ENCODE data around the gene SLC10A7. TPM values are rescaled to one million over a fixed set of nuclear protein-coding genes. Genes with fewer than 3 reads are reported as not detected.

The SLC10A7 gene
- total RNA-seq, 2 experiments from 2014 or later = 12.2 to 12.6 TPM

GRCh38 chr4:146260521-146260920 is 261.2 kb downstream of the SLC10A7 start:
- Mint-ChIP-seq H3K9me3 (no peaks in the 10 kb centered on the region), H3K27me3 (ENCODE audit: low read depth) (no peaks in the 10 kb centered on the region), H3K36me3 (ENCODE audit: low read depth) (peaks cover 5% of the 10 kb centered on the region), H3K4me3 (no peak overlapping the region), H3K4me1 (ENCODE audit: low read depth) (no peaks in the 10 kb centered on the region), H3K27ac (no peak overlapping the region)
- no peak for DNase-seq
- CTCF ChIA-PET = interaction anchor here (0.7 kb wide), 1 partner anchor 17 kb away, joined by 3 read pairs; no protein-coding TSS in a partner anchor
- intact Hi-C loops (cut with micrococcal nuclease) = no loop called here

GRCh38 chr4:146257511-146257910 is 264.2 kb downstream of the SLC10A7 start:
- no peak overlapping the region for H3K27ac Mint-ChIP-seq
- no peak overlapping the region for H3K4me3 Mint-ChIP-seq
- CTCF ChIA-PET = no interaction called here
- peaks cover 5% of the 10 kb centered on the region for H3K36me3 Mint-ChIP-seq (ENCODE audit: low read depth)
- intact Hi-C loops (cut with micrococcal nuclease) = no loop called here
- H3K27me3 Mint-ChIP-seq (ENCODE audit: low read depth) = no peaks in the 10 kb centered on the region
- DNase-seq = no peak
- no peaks in the 10 kb centered on the region for H3K9me3 Mint-ChIP-seq
- no peaks in the 10 kb centered on the region for H3K4me1 Mint-ChIP-seq (ENCODE audit: low read depth)

GRCh38 chr4:146256328-146256727 is 265.4 kb downstream of the SLC10A7 start:
- Mint-ChIP-seq H3K27me3 (ENCODE audit: low read depth) (no peaks in the 10 kb centered on the region), H3K36me3 (ENCODE audit: low read depth) (peaks cover 8% of the 10 kb centered on the region), H3K9me3 (no peaks in the 10 kb centered on the region), H3K4me1 (ENCODE audit: low read depth) (no peaks in the 10 kb centered on the region), H3K4me3 (no peak overlapping the region), H3K27ac (no peak overlapping the region)
- intact Hi-C loops (cut with micrococcal nuclease) = no loop called here
- CTCF ChIA-PET = no interaction called here
- DNase-seq = no peak

GRCh38 chr4:146255874-146256273 is 265.9 kb downstream of the SLC10A7 start:
- Mint-ChIP-seq H3K36me3 (ENCODE audit: low read depth) (peaks cover 8% of the 10 kb centered on the region), H3K9me3 (no peaks in the 10 kb centered on the region), H3K27ac (no peak overlapping the region), H3K4me3 (no peak overlapping the region), H3K27me3 (ENCODE audit: low read depth) (no peaks in the 10 kb centered on the region), H3K4me1 (ENCODE audit: low read depth) (no peaks in the 10 kb centered on the region)
- no peak for DNase-seq
- intact Hi-C loops (cut with micrococcal nuclease) = no loop called here
- CTCF ChIA-PET = no interaction called here

GRCh38 chr4:146255463-146255862 is 266.3 kb downstream of the SLC10A7 start:
- H3K27me3 Mint-ChIP-seq (ENCODE audit: low read depth) = no peaks in the 10 kb centered on the region
- peaks cover 8% of the 10 kb centered on the region for H3K36me3 Mint-ChIP-seq (ENCODE audit: low read depth)
- CTCF ChIA-PET = no interaction called here

GRCh38 chr4:146252969-146253611 is 268.6 kb downstream of the SLC10A7 start:
- Mint-ChIP-seq H3K27ac (no peak overlapping the region), H3K4me1 (ENCODE audit: low read depth) (no peaks in the 10 kb centered on the region), H3K4me3 (no peak overlapping the region), H3K9me3 (no peaks in the 10 kb centered on the region), H3K36me3 (ENCODE audit: low read depth) (peaks cover 3% of the 10 kb centered on the region), H3K27me3 (ENCODE audit: low read depth) (no peaks in the 10 kb centered on the region)
- intact Hi-C loops (cut with micrococcal nuclease) = no loop called here
- CTCF ChIA-PET = no interaction called here
- DNase-seq = no peak

More at GRCh38 chr4:146255463-146255862, 266.3 kb downstream of the SLC10A7 start:
- Mint-ChIP-seq H3K4me3 (no peak overlapping the region), H3K27ac (no peak overlapping the region), H3K9me3 (no peaks in the 10 kb centered on the region), H3K4me1 (ENCODE audit: low read depth) (no peaks in the 10 kb centered on the region)
- intact Hi-C loops (cut with micrococcal nuclease) = no loop called here
- no peak for DNase-seq

GRCh38 chr4:146247356-146247755 is 274.4 kb downstream of the SLC10A7 start:
- DNase-seq = no peak
- CTCF ChIA-PET = interaction anchor here (0.6 kb wide), 1 partner anchor 852 kb away, joined by 3 read pairs; no protein-coding TSS in a partner anchor
- H3K4me1 Mint-ChIP-seq (ENCODE audit: low read depth) = peaks cover 31% of the 10 kb centered on the region
- no peak overlapping the region for H3K27ac Mint-ChIP-seq
- no peaks in the 10 kb centered on the region for H3K27me3 Mint-ChIP-seq (ENCODE audit: low read depth)
- no peaks in the 10 kb centered on the region for H3K9me3 Mint-ChIP-seq
- H3K4me3 Mint-ChIP-seq = no peak overlapping the region
- intact Hi-C loops (cut with micrococcal nuclease) = no loop called here
- peaks cover 1% of the 10 kb centered on the region for H3K36me3 Mint-ChIP-seq (ENCODE audit: low read depth)

GRCh38 chr4:146246381-146246780 is 275.4 kb downstream of the SLC10A7 start:
- Mint-ChIP-seq H3K27ac (no peak overlapping the region), H3K4me3 (no peak overlapping the region), H3K36me3 (ENCODE audit: low read depth) (no peaks in the 10 kb centered on the region), H3K9me3 (no peaks in the 10 kb centered on the region), H3K4me1 (ENCODE audit: low read depth) (peaks cover 35% of the 10 kb centered on the region), H3K27me3 (ENCODE audit: low read depth) (peaks cover 3% of the 10 kb centered on the region)
- no peak for DNase-seq
- CTCF ChIA-PET = no interaction called here
- intact Hi-C loops (cut with micrococcal nuclease) = no loop called here

GRCh38 chr4:146245850-146246249 is 275.9 kb downstream of the SLC10A7 start:
- Mint-ChIP-seq H3K27ac (no peak overlapping the region), H3K36me3 (ENCODE audit: low read depth) (no peaks in the 10 kb centered on the region), H3K27me3 (ENCODE audit: low read depth) (peaks cover 3% of the 10 kb centered on the region), H3K9me3 (no peaks in the 10 kb centered on the region), H3K4me1 (ENCODE audit: low read depth) (peaks cover 35% of the 10 kb centered on the region), H3K4me3 (no peak overlapping the region)
- CTCF ChIA-PET = no interaction called here
- DNase-seq = no peak
- intact Hi-C loops (cut with micrococcal nuclease) = no loop called here

- Mint-ChIP-seq H3K9me3 (no peaks in the 10 kb centered on the region), H3K4me1 (ENCODE audit: low read depth) (peaks cover 35% of the 10 kb centered on the region), H3K27ac (no peak overlapping the region), H3K4me3 (no peak overlapping the region), H3K36me3 (ENCODE audit: low read depth) (no peaks in the 10 kb centered on the region), H3K27me3 (ENCODE audit: low read depth) (peaks cover 3% of the 10 kb centered on the region)
- no peak for DNase-seq
- CTCF ChIA-PET = interaction anchor here (0.7 to 1.0 kb wide), 2 partner anchors 121 to 852 kb away, joined by 3 to 6 read pairs; no protein-coding TSS in a partner anchor
- intact Hi-C loops (cut with micrococcal nuclease) = no loop called here
Measured at GRCh38 chr4:146245246-146245645, 276.5 kb downstream of the SLC10A7 start.

GRCh38 chr4:146244496-146244895 is 277.2 kb downstream of the SLC10A7 start:
- Mint-ChIP-seq H3K4me3 (peak overlapping the region; percentile 9), H3K27me3 (ENCODE audit: low read depth) (peaks cover 3% of the 10 kb centered on the region), H3K36me3 (ENCODE audit: low read depth) (no peaks in the 10 kb centered on the region), H3K9me3 (no peaks in the 10 kb centered on the region), H3K27ac (no peak overlapping the region), H3K4me1 (ENCODE audit: low read depth) (peaks cover 35% of the 10 kb centered on the region)
- DNase-seq = no peak
- intact Hi-C loops (cut with micrococcal nuclease) = no loop called here
- CTCF ChIA-PET = interaction anchor here (0.7 to 1.0 kb wide), 2 partner anchors 120 to 852 kb away, joined by 3 to 6 read pairs; no protein-coding TSS in a partner anchor

GRCh38 chr4:146243883-146244277 is 277.9 kb downstream of the SLC10A7 start:
- CTCF ChIA-PET = interaction anchor here (1.0 kb wide), 2 partner anchors 17 to 97 kb away, joined by 3 to 4 read pairs; no protein-coding TSS in a partner anchor
- Mint-ChIP-seq H3K9me3 (no peaks in the 10 kb centered on the region), H3K36me3 (ENCODE audit: low read depth) (no peaks in the 10 kb centered on the region), H3K27me3 (ENCODE audit: low read depth) (peaks cover 3% of the 10 kb centered on the region), H3K4me1 (ENCODE audit: low read depth) (peaks cover 35% of the 10 kb centered on the region), H3K4me3 (peak overlapping the region; percentile 63), H3K27ac (no peak overlapping the region)
- DNase-seq = no peak
- intact Hi-C loops (cut with micrococcal nuclease) = loop anchor here (1.0 to 2.0 kb wide), 8 partner anchors 69 to 1623 kb away; partner anchors contain the start of genes LSM6 and MMAA

Data from activated naive CD4-positive, alpha-beta T cell treated with anti-CD3 and anti-CD28 coated beads for 36 hours (primary cell).